GM21717 (cell line): ENCODE data around the gene FARP1.

Experiments
- ATAC-seq: cut with Tn5 transposase; IDR thresholded peaks from one replicate; pipeline ENCODE4 v1.9.1; 2021; ENCODE audit warnings: mild to moderate bottlenecking, moderate library complexity; ENCODE audit not compliant: unreplicated experiment

FARP1 gene

GRCh38 chr13:98451676-98452470 is 309.0 kb downstream of the FARP1 start:
- no peak for ATAC-seq

GRCh38 chr13:98452851-98453843 is 310.3 kb downstream of the FARP1 start:
- no peak for ATAC-seq

GRCh38 chr13:98454389-98454881 is 311.5 kb downstream of the FARP1 start:
- no peak for ATAC-seq

DNA sequence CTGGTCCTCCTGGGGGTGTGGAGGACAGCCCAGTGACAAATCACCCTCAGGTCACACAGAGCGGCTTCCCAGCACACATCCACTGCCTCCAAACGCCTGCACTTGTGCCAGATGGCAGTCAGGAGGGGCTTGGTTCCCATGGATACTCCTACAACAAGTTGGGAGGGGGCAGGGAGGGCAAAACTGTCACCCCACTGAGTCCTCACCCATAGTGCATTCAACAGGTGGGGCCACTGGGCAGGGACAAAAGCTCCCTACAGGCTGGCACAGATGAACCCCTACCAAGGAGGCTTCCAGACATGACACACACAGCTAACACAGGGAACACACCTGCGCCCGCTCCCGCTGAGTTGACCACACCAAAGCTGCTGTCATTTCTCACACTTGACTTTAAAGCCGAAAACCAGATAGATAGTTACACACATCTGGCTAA is 313.5 kb downstream of the FARP1 start:
- no peak for ATAC-seq

GRCh38 chr13:98457053-98457452 is 314.2 kb downstream of the FARP1 start:
- ATAC-seq = no peak

- no peak for ATAC-seq
Measured at GRCh38 chr13:98458431-98458830, 315.5 kb downstream of the FARP1 start.

DNA sequence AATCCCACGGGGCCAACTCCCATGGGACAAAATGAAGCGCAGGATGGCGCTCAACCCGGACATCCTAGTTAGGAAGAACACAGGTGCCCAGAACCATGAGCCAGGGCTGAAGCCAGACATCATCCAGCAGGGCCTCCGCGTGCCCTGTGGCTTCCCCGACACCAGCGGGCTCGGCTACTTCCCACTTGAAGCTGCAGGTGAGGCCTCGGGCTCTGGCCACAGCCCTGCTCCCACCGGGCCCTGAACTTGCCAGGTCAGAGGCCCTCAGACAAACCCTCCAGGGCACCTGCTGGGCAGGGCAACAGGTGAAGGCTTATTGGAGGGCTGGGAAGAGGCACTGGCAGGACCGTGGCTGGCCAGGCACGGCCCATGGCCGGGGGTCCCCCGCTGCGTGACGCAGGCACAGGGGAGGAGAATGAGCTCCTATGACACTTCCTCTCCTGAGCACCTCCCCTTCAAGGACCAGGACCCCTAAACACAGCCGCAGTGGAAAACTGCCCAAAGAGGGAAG is 316.3 kb downstream of the FARP1 start:
- no peak for ATAC-seq

GRCh38 chr13:98459721-98460370 is 317.0 kb downstream of the FARP1 start:
- ATAC-seq = no peak

- no peak for ATAC-seq
Measured at GRCh38 chr13:98460516-98460915, 317.6 kb downstream of the FARP1 start.

DNA sequence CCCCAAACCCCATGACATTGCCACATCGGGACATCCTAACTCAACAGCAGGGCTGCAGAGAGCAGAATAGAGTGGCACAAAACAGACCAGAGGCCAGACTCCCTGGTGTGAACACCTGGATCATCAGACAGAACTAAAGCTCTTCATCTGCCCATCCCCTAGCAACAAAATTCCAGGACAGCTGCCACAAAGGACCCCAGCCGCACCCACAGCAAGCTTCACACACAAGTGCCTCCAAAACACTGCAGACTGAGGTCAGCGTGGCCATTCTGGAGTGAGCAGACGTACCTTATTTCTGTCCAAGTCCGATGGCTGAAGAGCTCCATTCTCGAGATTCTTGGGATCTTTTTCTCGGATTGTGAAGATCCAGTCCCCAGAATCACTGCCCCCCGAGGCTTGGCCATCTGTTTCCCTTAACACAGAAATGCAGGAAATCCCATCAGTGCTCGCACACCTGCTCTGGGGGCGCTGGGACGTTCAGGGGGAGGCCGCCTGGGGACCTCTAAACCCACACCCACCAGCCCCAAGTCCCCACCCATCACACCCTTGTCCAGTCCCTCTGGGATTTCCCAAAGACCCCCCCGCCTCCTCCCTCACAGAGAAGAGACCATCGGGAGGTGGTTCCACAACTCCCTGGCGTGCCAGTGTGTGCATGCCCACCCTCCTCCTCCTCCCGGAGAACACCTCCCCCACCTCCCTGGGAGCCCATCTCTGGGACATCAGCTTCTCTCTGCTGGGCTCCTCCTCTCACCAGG is 318.8 kb downstream of the FARP1 start:
- no peak for ATAC-seq

GRCh38 chr13:98462241-98462882 is 319.5 kb downstream of the FARP1 start:
- no peak for ATAC-seq

- no peak for ATAC-seq
Measured at GRCh38 chr13:98462946-98463345, 320.1 kb downstream of the FARP1 start.

- no peak for ATAC-seq
Measured at GRCh38 chr13:98466634-98467236, 323.8 kb downstream of the FARP1 start.

DNA sequence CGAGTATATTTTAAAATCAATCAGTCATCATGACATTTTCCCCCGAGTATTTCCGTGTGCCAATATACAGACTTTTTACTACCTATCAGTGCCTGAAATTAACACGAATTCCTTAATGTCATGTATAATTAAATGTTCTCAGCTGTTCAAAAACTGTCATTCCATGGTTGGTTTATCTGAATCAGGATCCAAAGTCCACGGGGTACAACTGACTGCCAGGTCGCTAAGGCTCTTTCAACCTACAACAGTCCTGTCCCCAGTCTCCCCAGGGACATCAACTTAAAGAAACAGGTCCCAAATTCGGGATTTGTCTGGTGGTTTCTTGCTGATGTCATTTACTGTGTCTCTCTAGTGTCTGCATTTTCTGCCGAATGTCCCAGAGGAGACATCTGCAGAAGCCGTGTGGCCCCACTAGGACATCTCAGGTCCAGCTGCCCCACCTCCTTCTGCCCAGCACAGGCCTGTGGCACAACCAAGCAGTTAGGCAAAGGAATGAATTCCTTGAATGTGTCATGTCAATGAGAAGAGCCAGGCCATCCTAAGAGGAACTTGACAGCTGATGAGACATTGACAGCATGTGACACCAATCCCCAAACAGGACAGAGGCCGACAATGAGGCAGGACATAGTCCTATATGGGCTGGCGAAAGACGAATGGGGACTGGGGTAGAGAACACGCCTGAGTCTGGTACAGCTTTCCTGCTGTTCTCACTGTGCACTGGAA is 324.5 kb downstream of the FARP1 start:
- no peak for ATAC-seq

GRCh38 chr13:98468361-98468760 is 325.5 kb downstream of the FARP1 start:
- ATAC-seq = no peak

DNA sequence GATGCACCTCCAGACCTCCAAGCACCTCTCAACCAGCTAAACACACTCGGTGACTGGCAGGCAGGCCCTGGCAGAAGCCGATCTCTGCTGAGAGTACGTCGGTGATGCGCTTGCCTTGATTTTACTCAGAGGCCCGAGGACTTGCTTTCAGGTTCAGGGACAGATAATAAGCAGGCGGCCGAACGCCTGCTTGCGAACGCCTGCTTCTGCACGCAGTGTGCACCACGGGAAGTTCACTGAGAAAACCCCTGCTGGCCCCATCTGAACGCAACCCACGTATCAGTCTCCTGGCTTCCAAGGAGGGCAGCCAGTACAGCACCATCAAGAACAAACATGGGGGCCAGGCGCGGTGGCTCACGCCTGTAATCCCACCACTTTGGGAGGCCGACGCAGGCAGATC is 326.0 kb downstream of the FARP1 start:
- no peak for ATAC-seq

GRCh38 chr13:98470920-98471319 is 328.0 kb downstream of the FARP1 start:
- no peak for ATAC-seq

- no peak for ATAC-seq
Measured at GRCh38 chr13:98471934-98472333, 329.0 kb downstream of the FARP1 start.
